ENCODE data around the gene KATNAL1. TPM values are rescaled to one million over a fixed set of nuclear protein-coding genes. Genes with fewer than 3 reads are reported as not detected.

Gene KATNAL1
- polyA plus RNA-seq, 1 of the 3 experiments (the other 2 are of a cell fraction), result 5.1 TPM

DNA sequence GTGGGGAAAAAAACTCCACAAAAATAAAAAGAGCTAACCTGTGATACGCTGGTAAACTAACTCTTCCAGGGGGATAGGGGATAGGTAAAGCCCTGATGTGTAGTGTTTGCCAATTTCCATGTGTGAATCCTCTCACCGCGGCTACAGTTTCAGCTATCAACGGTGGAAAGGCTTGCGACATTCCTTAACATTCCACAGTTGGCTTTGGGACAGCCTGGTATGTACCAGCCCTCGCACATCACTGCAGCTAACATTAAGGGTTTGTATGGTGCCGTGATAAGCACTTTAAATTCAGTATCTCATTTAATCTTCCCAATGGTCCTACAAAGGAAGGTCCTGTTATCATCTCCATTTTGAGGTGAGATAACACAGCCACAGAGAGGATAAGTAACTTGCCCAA lies 112.4 kb downstream of the KATNAL1 start:
- TF ChIP-seq NFIC (IDR thresholded peaks at IDR 0.05; ENCODE audit: borderline replicate concordance) (no peak), EZH2phosphoT487 (IDR thresholded peaks at IDR 0.05; ENCODE audit: borderline replicate concordance, low read depth) (no peak), SIN3A (IDR thresholded peaks at IDR 0.05; ENCODE audit: borderline replicate concordance, low read depth, low read length) (no peak), NRF1 (IDR thresholded peaks at IDR 0.05; ENCODE audit: low read depth, low read length) (no peak), REST (IDR thresholded peaks at IDR 0.05; ENCODE audit: low read depth, low read length) (no peak), RXRA (IDR thresholded peaks at IDR 0.05; ENCODE audit: borderline replicate concordance, low read depth) (no peak), MAX (IDR thresholded peaks at IDR 0.05; ENCODE audit: low read depth) (no peak), JUND (IDR thresholded peaks at IDR 0.05) (no peak), IRF3 (IDR thresholded peaks at IDR 0.05; ENCODE audit: low read depth, low read length) (no peak)
- TF ChIP-seq, protein P1, sequence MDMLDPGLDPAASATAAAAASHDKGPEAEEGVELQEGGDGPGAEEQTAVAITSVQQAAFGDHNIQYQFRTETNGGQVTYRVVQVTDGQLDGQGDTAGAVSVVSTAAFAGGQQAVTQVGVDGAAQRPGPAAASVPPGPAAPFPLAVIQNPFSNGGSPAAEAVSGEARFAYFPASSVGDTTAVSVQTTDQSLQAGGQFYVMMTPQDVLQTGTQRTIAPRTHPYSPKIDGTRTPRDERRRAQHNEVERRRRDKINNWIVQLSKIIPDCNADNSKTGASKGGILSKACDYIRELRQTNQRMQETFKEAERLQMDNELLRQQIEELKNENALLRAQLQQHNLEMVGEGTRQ (IDR thresholded peaks at IDR 0.05; ENCODE audit: borderline replicate concordance, low read depth, low read length), result no peak
- Histone ChIP-seq H3K79me2 (ENCODE audit: insufficient read depth) (no peaks in the 10 kb centered on the region), H4K20me1 (ENCODE audit: insufficient read depth) (no peaks in the 10 kb centered on the region), H3K27me3 (ENCODE audit: insufficient read depth) (no peaks in the 10 kb centered on the region), H3K27ac (ENCODE audit: low read depth in 2 of 2, low read length in 1 of 2) (peak overlapping the region in 1 of 2 experiments; percentile 93; a peak in 2 of 4 replicates), H3F3A (replicated peaks; ENCODE audit: insufficient read depth) (no peaks in the 10 kb centered on the region), H3K9ac (no peak overlapping the region), H3K9me2 (no peaks in the 10 kb centered on the region), H3K4me3 (ENCODE audit: low read depth in 2 of 2, low read length in 1 of 2) (no peak overlapping the region), H3K9me3 (no peaks in the 10 kb centered on the region), H3K4me1 (ENCODE audit: control insufficient read depth in 1 of 2, insufficient read depth in 2 of 2, low read depth in 1 of 2, low read length in 1 of 2) (peaks cover 15 to 37% of the 10 kb centered on the region in 2 experiments; a peak in 3 of 4 replicates), H3K4me2 (no peak overlapping the region), H2AFZ (ENCODE audit: low read depth) (no peak overlapping the region), H3K36me3 (replicated peaks in 1 of 2; ENCODE audit: control insufficient read depth in 1 of 2, insufficient read depth in 2 of 2, low read length in 1 of 2) (peaks cover 0 to 13% of the 10 kb centered on the region in 2 experiments)
- POLR2A ChIA-PET, result no interaction called here
- CTCF ChIA-PET, result interaction anchor here (0.8 to 2.2 kb wide), 4 partner anchors 17 to 687 kb away, joined by 3 to 5 read pairs (median 3); no protein-coding TSS in a partner anchor
- WGBS (ENCODE audit: low lambda C conversion rate), result 92% methylated on average over 5 of the region's 7 CpGs
- DNase-seq, result no peak
